Stimulated activated CD8-positive, alpha-beta memory T cell treated with anti-CD3 and anti-CD28 coated beads, Interleukin-12 subunit alpha, Interleukin-12 subunit beta, amount 100 ng/mL, for 1 hour (primary cell): ENCODE data around the gene PLA2G4B.

Source experiments
- DNase-seq: peaks from one replicate; pipeline ENCODE4 v3.0.0-alpha.2; 2020; ENCODE audit warnings: low read depth

Gene PLA2G4B

GRCh38 chr15:41809526-41810220, 29.0 kb upstream of the PLA2G4B start:
- DNase-seq, result no peak

- no peak for DNase-seq
Observed at GRCh38 chr15:41810651-41811431, 27.8 kb upstream of the PLA2G4B start.

GRCh38 chr15:41811432-41812195, 27.0 kb upstream of the PLA2G4B start:
- DNase-seq, result peak; percentile 53

- DNase-seq, result no peak
Observed at GRCh38 chr15:41812820-41813375, 25.7 kb upstream of the PLA2G4B start.

- no peak for DNase-seq
Observed at GRCh38 chr15:41813426-41813825, 25.2 kb upstream of the PLA2G4B start.

GRCh38 chr15:41814534-41814933, 24.1 kb upstream of the PLA2G4B start:
- DNase-seq, result no peak

GRCh38 chr15:41816788-41817187, 21.9 kb upstream of the PLA2G4B start:
- no peak for DNase-seq

- no peak for DNase-seq
Observed at GRCh38 chr15:41817327-41817726, 21.3 kb upstream of the PLA2G4B start.

GRCh38 chr15:41817781-41818180, 20.9 kb upstream of the PLA2G4B start:
- DNase-seq, result no peak

- DNase-seq, result no peak
Observed at GRCh38 chr15:41819455-41820050, 19.1 kb upstream of the PLA2G4B start.

- DNase-seq, result no peak
Observed at GRCh38 chr15:41820791-41821423, 17.7 kb upstream of the PLA2G4B start.

GRCh38 chr15:41821831-41822230, 16.8 kb upstream of the PLA2G4B start:
- DNase-seq, result no peak

- DNase-seq, result no peak
Observed at GRCh38 chr15:41822471-41822870, 16.2 kb upstream of the PLA2G4B start.

GRCh38 chr15:41822957-41823356, 15.7 kb upstream of the PLA2G4B start:
- no peak for DNase-seq

GRCh38 chr15:41823502-41823901, 15.1 kb upstream of the PLA2G4B start:
- no peak for DNase-seq

GRCh38 chr15:41824062-41824745, 14.4 kb upstream of the PLA2G4B start:
- DNase-seq, result no peak

GRCh38 chr15:41825145-41825544, 13.5 kb upstream of the PLA2G4B start:
- no peak for DNase-seq

- no peak for DNase-seq
Observed at GRCh38 chr15:41825572-41826535, 12.8 kb upstream of the PLA2G4B start.

GRCh38 chr15:41827290-41827879, 11.3 kb upstream of the PLA2G4B start:
- no peak for DNase-seq
